ENCODE data around the gene SLC47A1. TPM values are rescaled to one million over a fixed set of nuclear protein-coding genes. Genes with fewer than 3 reads are reported as not detected.
"Not testable (repeated sequence)": the region's sequence is repeated elsewhere in the genome, so short reads cannot be mapped to it uniquely, and the experiment has no call there.

The SLC47A1 gene
- total RNA-seq (2014; rRNA removed; shearing (Covaris generic)), result not detected in 2 replicates

GRCh38 chr17:19533718-19534561, at the start of gene SLC47A1:
SLC47A1 (plus strand) TSS chr17:19533854; CDS start chr17:19533940, 86 bp downstream.
- DNase-seq (ENCODE audit: low read depth in 1 of 2, low spot score in 2 of 2), result no peak
- peaks cover 70% of the 10 kb centered on the region for H3K27me3 ChIP-seq (replicated peaks)

GRCh38 chr17:19485800-19486340, 47.8 kb upstream of the SLC47A1 start:
- no peaks in the 10 kb centered on the region for H3K36me3 ChIP-seq
- H3K9me3 ChIP-seq (replicated peaks), result no peaks in the 10 kb centered on the region
- H3K4me3 ChIP-seq, result no peak overlapping the region
- H3K27ac ChIP-seq, result no peak overlapping the region
- DNase-seq (ENCODE audit: low read depth in 1 of 2, low spot score in 2 of 2), result no peak
- no peaks in the 10 kb centered on the region for H3K27me3 ChIP-seq (replicated peaks)
- no peaks in the 10 kb centered on the region for H3K4me1 ChIP-seq (replicated peaks)

More at GRCh38 chr17:19533718-19534561, at the start of gene SLC47A1:
- Histone ChIP-seq H3K27ac (no peak within 1 kb of the TSS), H3K4me1 (replicated peaks) (peaks cover 12% of the 10 kb centered on the region), H3K36me3 (no peaks in the 10 kb centered on the region), H3K4me3 (peak within 1 kb of the TSS; percentile 17; the same call in 1 of the 2 replicates), H3K9me3 (replicated peaks) (no peaks in the 10 kb centered on the region)

- no peak overlapping the region for H3K27ac ChIP-seq
- H3K9me3 ChIP-seq (replicated peaks), result no peaks in the 10 kb centered on the region
- H3K4me3 ChIP-seq, result no peak overlapping the region
- H3K36me3 ChIP-seq, result no peaks in the 10 kb centered on the region
- no peak for DNase-seq (ENCODE audit: low read depth in 1 of 2, low spot score in 2 of 2)
- no peaks in the 10 kb centered on the region for H3K4me1 ChIP-seq (replicated peaks)
- H3K27me3 ChIP-seq (replicated peaks), result no peaks in the 10 kb centered on the region
Measured at GRCh38 chr17:19486351-19487023, 47.2 kb upstream of the SLC47A1 start.

- no peak overlapping the region for H3K27ac ChIP-seq
- DNase-seq (ENCODE audit: low read depth in 1 of 2, low spot score in 2 of 2), result no peak
Measured at GRCh38 chr17:19487024-19487600, 46.5 kb upstream of the SLC47A1 start.

GRCh38 chr17:19492141-19492540, 41.5 kb upstream of the SLC47A1 start:
- Histone ChIP-seq H3K36me3 (no peaks in the 10 kb centered on the region), H3K4me1 (replicated peaks) (no peaks in the 10 kb centered on the region), H3K27ac (no peak overlapping the region), H3K9me3 (replicated peaks) (no peaks in the 10 kb centered on the region), H3K27me3 (replicated peaks) (no peaks in the 10 kb centered on the region), H3K4me3 (no peak overlapping the region)
- no peak for DNase-seq (ENCODE audit: low read depth in 1 of 2, low spot score in 2 of 2)

More at GRCh38 chr17:19487024-19487600, 46.5 kb upstream of the SLC47A1 start:
- Histone ChIP-seq H3K9me3 (replicated peaks) (no peaks in the 10 kb centered on the region), H3K36me3 (no peaks in the 10 kb centered on the region), H3K4me1 (replicated peaks) (no peaks in the 10 kb centered on the region), H3K4me3 (no peak overlapping the region), H3K27me3 (replicated peaks) (no peaks in the 10 kb centered on the region)

- H3K9me3 ChIP-seq (replicated peaks), result no peaks in the 10 kb centered on the region
Measured at GRCh38 chr17:19494961-19495806, 38.5 kb upstream of the SLC47A1 start.

GRCh38 chr17:19495828-19496528, 37.7 kb upstream of the SLC47A1 start:
- H3K36me3 ChIP-seq, result no peaks in the 10 kb centered on the region
- no peak for DNase-seq (ENCODE audit: low read depth in 1 of 2, low spot score in 2 of 2)
- no peaks in the 10 kb centered on the region for H3K4me1 ChIP-seq (replicated peaks)
- no peaks in the 10 kb centered on the region for H3K27me3 ChIP-seq (replicated peaks)
- no peak overlapping the region for H3K27ac ChIP-seq
- no peak overlapping the region for H3K4me3 ChIP-seq
- H3K9me3 ChIP-seq (replicated peaks), result no peaks in the 10 kb centered on the region

More at GRCh38 chr17:19494961-19495806, 38.5 kb upstream of the SLC47A1 start:
- no peaks in the 10 kb centered on the region for H3K36me3 ChIP-seq
- H3K27me3 ChIP-seq (replicated peaks), result no peaks in the 10 kb centered on the region
- no peak for DNase-seq (ENCODE audit: low read depth in 1 of 2, low spot score in 2 of 2)
- no peaks in the 10 kb centered on the region for H3K4me1 ChIP-seq (replicated peaks)
- H3K27ac ChIP-seq, result no peak overlapping the region
- no peak overlapping the region for H3K4me3 ChIP-seq

- no peaks in the 10 kb centered on the region for H3K36me3 ChIP-seq
- no peak overlapping the region for H3K27ac ChIP-seq
- H3K27me3 ChIP-seq (replicated peaks), result no peaks in the 10 kb centered on the region
- no peak overlapping the region for H3K4me3 ChIP-seq
- H3K4me1 ChIP-seq (replicated peaks), result no peaks in the 10 kb centered on the region
- H3K9me3 ChIP-seq (replicated peaks), result no peaks in the 10 kb centered on the region
- no peak for DNase-seq (ENCODE audit: low read depth in 1 of 2, low spot score in 2 of 2)
Measured at GRCh38 chr17:19497624-19498023, 36.0 kb upstream of the SLC47A1 start.

GRCh38 chr17:19501219-19501618, 32.4 kb upstream of the SLC47A1 start:
- H3K27ac ChIP-seq, result no peak overlapping the region
- no peak overlapping the region for H3K4me3 ChIP-seq
- H3K36me3 ChIP-seq, result no peaks in the 10 kb centered on the region
- H3K27me3 ChIP-seq (replicated peaks), result no peaks in the 10 kb centered on the region
- no peak for DNase-seq (ENCODE audit: low read depth in 1 of 2, low spot score in 2 of 2)
- no peaks in the 10 kb centered on the region for H3K4me1 ChIP-seq (replicated peaks)
- H3K9me3 ChIP-seq (replicated peaks), result no peaks in the 10 kb centered on the region

- Histone ChIP-seq H3K27me3 (replicated peaks) (no peaks in the 10 kb centered on the region), H3K36me3 (no peaks in the 10 kb centered on the region), H3K4me3 (no peak overlapping the region), H3K9me3 (replicated peaks) (no peaks in the 10 kb centered on the region), H3K4me1 (replicated peaks) (no peaks in the 10 kb centered on the region), H3K27ac (no peak overlapping the region)
- no peak for DNase-seq (ENCODE audit: low read depth in 1 of 2, low spot score in 2 of 2)
Measured at GRCh38 chr17:19502517-19502916, 31.1 kb upstream of the SLC47A1 start.

- not testable (repeated sequence) for H3K4me3 ChIP-seq; H3K36me3 ChIP-seq; H3K9me3 ChIP-seq (replicated peaks); H3K27me3 ChIP-seq (replicated peaks); H3K4me1 ChIP-seq (replicated peaks); H3K27ac ChIP-seq; DNase-seq (ENCODE audit: low read depth in 1 of 2, low spot score in 2 of 2)
Measured at GRCh38 chr17:19505561-19505960, 28.1 kb upstream of the SLC47A1 start.

- peak; percentile 81 to 92 for DNase-seq (ENCODE audit: low read depth in 1 of 2, low spot score in 2 of 2)
- no peaks in the 10 kb centered on the region for H3K36me3 ChIP-seq
- H3K27me3 ChIP-seq (replicated peaks), result no peaks in the 10 kb centered on the region
- H3K4me3 ChIP-seq, result peak overlapping the region; percentile 57
- H3K9me3 ChIP-seq (replicated peaks), result no peaks in the 10 kb centered on the region
- no peaks in the 10 kb centered on the region for H3K4me1 ChIP-seq (replicated peaks)
- H3K27ac ChIP-seq, result no peak overlapping the region
Measured at GRCh38 chr17:19507775-19508576, 25.7 kb upstream of the SLC47A1 start.

Measured in SJSA1 (cell line).